ENCODE measurements around the gene TOPAZ1.

TOPAZ1 gene

GRCh38 chr3:44248152-44248551 is 6.5 kb downstream of the TOPAZ1 start:
- DNase-seq (ENCODE audit: low read depth), result no peak

- no peak for DNase-seq (ENCODE audit: low read depth)
These were observed 10.8 kb downstream of the TOPAZ1 start for GRCh38 chr3:44252332-44252959.

GRCh38 chr3:44259404-44259803 is 17.7 kb downstream of the TOPAZ1 start:
- DNase-seq (ENCODE audit: low read depth), result no peak

- DNase-seq (ENCODE audit: low read depth), result no peak
These were observed 22.5 kb downstream of the TOPAZ1 start for GRCh38 chr3:44264146-44264545.

- no peak for DNase-seq (ENCODE audit: low read depth)
These were observed 24.1 kb downstream of the TOPAZ1 start for GRCh38 chr3:44265815-44266214.

- DNase-seq (ENCODE audit: low read depth), result no peak
These were observed 30.5 kb downstream of the TOPAZ1 start for GRCh38 chr3:44272191-44272590.

- DNase-seq (ENCODE audit: low read depth), result no peak
These were observed 36.2 kb downstream of the TOPAZ1 start for GRCh38 chr3:44277925-44278324.

GRCh38 chr3:44280077-44280476 is 38.4 kb downstream of the TOPAZ1 start:
- DNase-seq (ENCODE audit: low read depth), result no peak

GRCh38 chr3:44280631-44281030 is 38.9 kb downstream of the TOPAZ1 start:
- DNase-seq (ENCODE audit: low read depth), result no peak

GRCh38 chr3:44284949-44285348 is 43.3 kb downstream of the TOPAZ1 start:
- no peak for DNase-seq (ENCODE audit: low read depth)

- no peak for DNase-seq (ENCODE audit: low read depth)
These were observed 48.3 kb downstream of the TOPAZ1 start for GRCh38 chr3:44289882-44290462.

- no peak for DNase-seq (ENCODE audit: low read depth)
These were observed 50.6 kb downstream of the TOPAZ1 start for GRCh38 chr3:44292276-44292675.

GRCh38 chr3:44292947-44293346 is 51.3 kb downstream of the TOPAZ1 start:
- DNase-seq (ENCODE audit: low read depth), result no peak

GRCh38 chr3:44297255-44297654 is 55.6 kb downstream of the TOPAZ1 start:
- DNase-seq (ENCODE audit: low read depth), result no peak

GRCh38 chr3:44301746-44302145 is 60.1 kb downstream of the TOPAZ1 start:
- no peak for DNase-seq (ENCODE audit: low read depth)

- no peak for DNase-seq (ENCODE audit: low read depth)
These were observed 67.8 kb downstream of the TOPAZ1 start for GRCh38 chr3:44309500-44309899.

- DNase-seq (ENCODE audit: low read depth), result no peak
These were observed 77.2 kb downstream of the TOPAZ1 start for GRCh38 chr3:44318891-44319311.

- DNase-seq (ENCODE audit: low read depth), result no peak
These were observed 79.6 kb downstream of the TOPAZ1 start for GRCh38 chr3:44321335-44321734.

GRCh38 chr3:44323341-44323955 is 81.8 kb downstream of the TOPAZ1 start:
- peak; percentile 44 for DNase-seq (ENCODE audit: low read depth)

GRCh38 chr3:44324584-44324983 is 82.9 kb downstream of the TOPAZ1 start:
- no peak for DNase-seq (ENCODE audit: low read depth)

- DNase-seq (ENCODE audit: low read depth), result no peak
These were observed 84.3 kb downstream of the TOPAZ1 start for GRCh38 chr3:44326019-44326418.

- DNase-seq (ENCODE audit: low read depth), result no peak
These were observed 84.8 kb downstream of the TOPAZ1 start for GRCh38 chr3:44326515-44326914.

- no peak for DNase-seq (ENCODE audit: low read depth)
These were observed 88.3 kb downstream of the TOPAZ1 start for GRCh38 chr3:44329946-44330345.

- no peak for DNase-seq (ENCODE audit: low read depth)
These were observed 88.8 kb downstream of the TOPAZ1 start for GRCh38 chr3:44330444-44330843.
